WI38 (cell line): Measurements from ENCODE around the gene MROH9.

ENCODE experiments used
- H3K4me3 ChIP-seq: 2 replicates; pipeline ENCODE4 v1.5.1; 2011; ENCODE audit warnings: low read depth, mild to moderate bottlenecking, control low read depth, low read length
- TF ChIP-seq, protein P1 (sequence below): IDR thresholded peaks from 2 replicates; pipeline ENCODE4 v1.5.1; 2012; ENCODE audit warnings: low read depth, mild to moderate bottlenecking, control low read depth, low read length

Gene MROH9, protein sequence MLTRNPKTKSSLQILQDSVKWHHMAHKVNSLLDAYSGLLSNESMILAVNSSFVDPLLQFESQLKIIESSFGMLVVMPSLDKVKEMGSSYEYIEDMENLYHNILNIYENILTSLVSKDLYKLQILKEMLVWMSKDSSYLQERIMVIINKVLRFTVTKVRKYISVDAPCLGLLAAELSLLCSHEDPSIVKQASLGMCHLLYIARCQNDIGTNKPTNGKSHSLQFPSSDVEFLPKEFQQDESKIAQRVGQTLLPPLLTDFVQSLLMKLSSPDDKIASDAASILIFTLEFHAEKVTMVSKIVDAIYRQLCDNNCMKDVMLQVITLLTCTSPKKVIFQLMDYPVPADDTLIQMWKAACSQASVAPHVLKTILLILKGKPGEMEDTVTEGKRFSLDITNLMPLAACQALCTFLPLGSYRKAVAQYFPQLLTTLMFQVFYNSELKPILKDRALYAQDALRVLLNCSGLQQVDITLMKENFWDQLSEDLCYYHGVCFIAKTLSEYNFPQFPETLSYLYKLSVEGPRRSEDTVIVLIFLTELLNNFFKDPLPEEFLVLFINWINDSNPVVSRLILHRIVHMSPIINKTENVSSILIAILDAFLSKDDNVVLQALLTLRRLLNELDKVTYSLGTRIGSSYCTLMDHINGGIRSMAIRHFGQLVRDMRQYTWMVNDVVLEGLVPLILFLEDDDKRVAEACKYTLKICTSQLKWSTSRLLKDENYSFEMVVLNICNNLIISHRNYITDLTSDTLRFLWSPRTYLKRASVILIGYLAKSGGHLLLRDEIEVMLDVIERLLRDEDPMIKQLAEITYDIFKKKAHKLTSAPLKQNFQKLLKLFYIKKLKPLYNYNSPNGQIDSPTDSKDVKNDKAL

DNA sequence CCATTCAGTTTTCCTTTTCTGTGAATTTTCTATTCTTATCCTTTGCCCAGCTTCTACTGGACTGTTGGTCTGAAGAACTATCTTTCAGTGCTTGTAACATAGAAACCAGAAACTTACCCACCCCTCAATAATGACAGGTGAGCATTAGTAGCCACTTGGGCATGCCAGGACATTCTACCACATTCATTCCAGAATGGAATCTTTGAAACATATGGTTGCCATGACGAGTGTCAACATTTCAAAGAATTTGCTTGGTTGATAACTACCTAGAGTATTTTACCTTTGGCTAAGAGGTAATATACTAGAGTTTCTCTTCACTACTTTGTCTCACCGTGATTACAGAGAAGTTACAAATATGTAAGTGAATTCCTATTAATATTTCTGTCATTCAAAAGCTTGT is at the start of gene MROH9:
MROH9 (plus strand) TSS at position 304 of the 400 bp plus-strand sequence. CDS start 10,023 bp downstream, outside the sequence.
- no peak within 1 kb of the TSS for H3K4me3 ChIP-seq
- TF ChIP-seq, protein P1, sequence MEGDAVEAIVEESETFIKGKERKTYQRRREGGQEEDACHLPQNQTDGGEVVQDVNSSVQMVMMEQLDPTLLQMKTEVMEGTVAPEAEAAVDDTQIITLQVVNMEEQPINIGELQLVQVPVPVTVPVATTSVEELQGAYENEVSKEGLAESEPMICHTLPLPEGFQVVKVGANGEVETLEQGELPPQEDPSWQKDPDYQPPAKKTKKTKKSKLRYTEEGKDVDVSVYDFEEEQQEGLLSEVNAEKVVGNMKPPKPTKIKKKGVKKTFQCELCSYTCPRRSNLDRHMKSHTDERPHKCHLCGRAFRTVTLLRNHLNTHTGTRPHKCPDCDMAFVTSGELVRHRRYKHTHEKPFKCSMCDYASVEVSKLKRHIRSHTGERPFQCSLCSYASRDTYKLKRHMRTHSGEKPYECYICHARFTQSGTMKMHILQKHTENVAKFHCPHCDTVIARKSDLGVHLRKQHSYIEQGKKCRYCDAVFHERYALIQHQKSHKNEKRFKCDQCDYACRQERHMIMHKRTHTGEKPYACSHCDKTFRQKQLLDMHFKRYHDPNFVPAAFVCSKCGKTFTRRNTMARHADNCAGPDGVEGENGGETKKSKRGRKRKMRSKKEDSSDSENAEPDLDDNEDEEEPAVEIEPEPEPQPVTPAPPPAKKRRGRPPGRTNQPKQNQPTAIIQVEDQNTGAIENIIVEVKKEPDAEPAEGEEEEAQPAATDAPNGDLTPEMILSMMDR = no peak

DNA sequence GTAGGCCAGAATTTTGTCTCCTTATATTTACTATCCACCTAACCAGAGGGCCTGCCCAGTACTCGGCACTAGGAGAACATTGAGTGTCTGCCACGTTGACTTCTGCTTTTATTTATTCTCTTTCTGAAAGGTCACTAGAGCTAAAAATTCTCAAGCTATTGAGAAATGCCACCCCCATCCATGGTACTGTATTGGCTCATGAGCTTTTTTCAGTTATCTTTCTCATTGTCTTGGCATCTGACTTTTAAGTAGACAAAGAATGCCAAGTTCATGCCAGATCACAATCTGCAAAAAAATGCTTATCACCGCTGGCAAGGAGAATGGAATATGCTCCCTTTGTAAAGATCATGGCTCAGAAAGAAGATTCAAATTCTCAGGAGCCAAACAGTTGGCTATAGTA is 49.8 kb upstream of the MROH9 start:
- TF ChIP-seq, protein P1 = no peak
- H3K4me3 ChIP-seq = no peak overlapping the region

DNA sequence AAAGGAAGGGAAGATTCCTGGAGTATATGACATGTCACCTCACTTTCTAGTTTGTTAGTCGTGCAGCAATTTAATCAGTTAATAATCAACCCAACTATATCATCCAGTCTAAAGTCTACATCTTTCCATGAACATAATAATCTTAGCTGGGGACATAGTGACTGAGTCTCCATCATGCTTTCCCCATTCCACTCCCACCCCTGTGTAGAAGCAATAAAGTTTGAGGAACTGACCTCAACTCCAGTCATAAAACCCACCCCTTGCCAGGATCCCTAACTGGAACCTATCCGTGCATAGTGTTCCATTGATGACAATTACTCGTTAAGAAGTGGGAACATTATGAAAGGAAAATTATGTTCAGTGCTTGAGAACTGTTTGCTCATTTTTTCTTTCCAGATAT is 48.9 kb upstream of the MROH9 start:
- no peak overlapping the region for H3K4me3 ChIP-seq
- TF ChIP-seq, protein P1 = no peak

DNA sequence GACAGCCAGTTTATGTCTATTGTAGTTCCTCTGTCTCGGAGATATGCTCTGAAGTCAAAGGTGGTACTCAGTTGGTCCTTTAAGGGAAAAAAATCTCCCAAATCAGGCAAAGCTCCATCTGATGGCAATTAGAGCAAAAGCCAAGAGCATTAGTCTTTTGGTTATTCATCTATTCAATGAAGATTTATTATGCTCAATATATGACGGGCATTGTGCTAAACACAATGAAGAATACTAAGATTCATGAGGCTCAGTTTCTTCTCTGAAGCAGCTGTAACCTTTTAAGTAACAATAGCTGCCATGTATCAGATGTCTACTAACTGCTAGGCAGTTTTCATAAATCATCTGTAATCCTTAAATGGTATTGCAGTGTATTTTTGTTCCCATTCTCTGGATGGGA is 47.6 kb upstream of the MROH9 start:
- TF ChIP-seq, protein P1 = no peak
- H3K4me3 ChIP-seq = no peak overlapping the region

DNA sequence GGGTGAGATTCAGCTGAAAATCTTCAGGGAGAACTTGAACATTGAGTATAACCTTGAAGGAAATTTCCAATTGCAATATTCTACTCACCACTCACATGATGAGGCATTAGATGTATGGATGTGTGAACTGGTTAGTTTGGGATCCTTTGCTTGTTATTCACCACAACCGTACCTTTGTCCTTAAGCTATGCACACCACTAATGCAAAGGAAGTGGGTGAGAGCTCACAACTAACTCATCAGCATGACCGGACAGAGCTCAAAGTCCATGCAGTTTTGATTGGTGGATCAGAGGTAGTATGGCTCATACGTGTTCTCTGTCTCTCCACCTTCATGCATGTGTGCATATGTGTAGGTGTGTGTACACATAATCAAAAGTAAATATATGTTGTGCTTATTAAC is 43.5 kb upstream of the MROH9 start:
- TF ChIP-seq, protein P1 = no peak
- H3K4me3 ChIP-seq = no peak overlapping the region

DNA sequence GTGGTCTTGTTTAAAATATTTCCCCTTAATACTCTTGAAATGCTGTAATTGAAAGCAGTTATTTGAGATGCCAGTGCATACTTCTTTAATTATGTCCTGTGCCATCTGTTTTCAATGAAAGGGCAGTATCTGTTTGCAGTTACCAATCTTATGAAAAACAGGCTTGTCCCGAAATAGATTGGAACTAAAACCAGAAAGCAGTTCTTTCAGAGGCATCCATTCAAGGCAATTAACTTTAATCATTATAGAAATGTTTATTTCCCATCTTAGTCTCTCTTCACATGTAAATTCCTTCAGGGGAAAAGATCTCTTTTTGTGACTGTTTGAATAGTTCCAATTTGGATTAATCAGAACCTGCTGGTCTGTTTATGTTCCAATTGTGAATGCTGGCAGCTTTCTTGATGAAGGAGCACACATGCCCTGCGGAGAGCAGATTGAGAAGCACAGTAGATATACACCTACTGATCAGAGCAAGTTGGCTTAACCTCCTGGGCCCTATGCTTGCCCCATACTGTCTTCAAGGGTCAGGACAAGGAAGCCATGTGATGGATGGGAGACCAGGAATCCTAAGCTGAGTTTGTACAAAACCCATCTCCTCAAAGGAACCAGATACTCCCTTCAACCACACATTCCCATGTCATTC is 41.6 kb upstream of the MROH9 start:
- H3K4me3 ChIP-seq = no peak overlapping the region
- TF ChIP-seq, protein P1 = no peak
